Measurements from ENCODE around the gene BCL11B.

The BCL11B gene

DNA sequence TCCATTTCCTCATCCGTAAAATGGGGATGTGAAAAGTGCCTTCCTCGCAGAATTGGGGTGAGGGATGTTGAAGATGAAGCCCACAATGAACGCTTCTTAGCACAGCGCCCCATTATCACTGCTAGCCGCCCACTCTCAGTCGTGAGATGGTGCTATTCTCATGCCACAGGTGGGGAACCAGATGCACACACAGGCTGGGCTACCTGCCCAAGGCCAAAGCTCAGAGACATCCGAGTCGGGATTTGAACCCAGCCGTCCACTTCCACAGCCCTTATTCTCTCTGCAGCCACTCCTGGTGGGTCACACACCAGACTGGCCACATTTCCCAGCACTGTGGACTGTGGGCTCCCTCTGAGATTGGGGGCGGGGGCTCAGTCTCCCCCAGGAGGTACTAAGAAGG is 55.8 kb downstream of the BCL11B start:
- DNase-seq, result no peak

DNA sequence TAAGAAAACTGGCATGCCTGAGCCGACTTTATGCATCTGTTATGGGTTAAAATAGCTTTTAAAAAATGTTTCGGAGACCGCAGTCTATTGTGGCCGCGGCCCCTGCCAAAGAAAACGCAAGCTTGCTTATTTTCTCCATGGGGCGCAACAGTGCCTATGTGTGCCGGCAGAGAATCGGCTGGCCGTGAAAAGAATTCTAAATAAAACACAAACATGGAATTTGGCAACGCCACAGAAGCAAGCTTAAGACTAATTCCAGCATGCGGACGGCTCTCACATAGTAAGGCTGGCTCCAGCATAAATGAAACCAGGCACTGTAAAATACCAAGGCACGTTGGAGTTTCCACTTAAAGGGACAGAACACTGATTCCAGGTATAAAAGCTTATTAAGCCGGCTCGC is 56.7 kb downstream of the BCL11B start:
- DNase-seq, result no peak

DNA sequence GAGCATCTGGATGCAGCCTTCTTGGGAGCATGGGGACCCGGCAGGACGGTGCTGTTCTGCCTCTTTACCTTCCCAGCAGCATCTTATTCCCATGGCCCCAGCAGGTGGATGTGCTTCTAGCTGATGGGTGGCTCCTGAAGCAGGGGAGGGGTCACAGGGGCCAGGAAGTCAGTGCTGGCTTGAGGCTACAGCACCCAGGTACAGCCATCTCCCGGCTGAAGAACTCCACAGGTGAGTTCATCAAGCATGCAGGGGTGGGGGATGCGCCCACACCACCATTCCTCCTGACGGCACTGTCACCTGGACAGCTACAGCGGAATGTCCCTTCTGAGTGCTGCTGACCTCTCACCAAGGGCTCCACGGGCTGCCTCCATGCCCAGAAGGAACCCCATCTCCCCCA is 57.3 kb downstream of the BCL11B start:
- no peak for DNase-seq

DNA sequence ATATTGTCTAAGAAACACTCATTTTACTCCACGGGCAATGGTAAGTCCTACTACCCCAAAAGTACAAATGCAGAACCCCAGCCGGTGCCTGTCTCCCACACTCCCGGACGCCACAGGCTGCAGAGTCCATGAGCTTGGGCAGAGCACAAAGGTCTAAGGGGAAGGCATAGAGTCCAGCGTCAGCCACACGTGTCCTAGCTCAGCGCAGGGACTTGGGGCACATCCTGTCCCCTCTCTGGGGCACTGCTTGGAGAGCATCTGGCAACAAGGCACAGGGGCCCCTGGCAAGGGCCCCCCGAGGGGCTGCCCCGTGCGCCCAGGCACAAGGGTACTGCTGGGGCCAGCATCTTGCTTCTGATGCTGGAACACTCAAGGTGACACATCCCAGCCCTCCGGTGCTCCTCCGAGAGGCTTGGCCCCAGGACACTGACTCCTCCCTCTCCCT is 58.4 kb downstream of the BCL11B start:
- DNase-seq, result no peak

DNA sequence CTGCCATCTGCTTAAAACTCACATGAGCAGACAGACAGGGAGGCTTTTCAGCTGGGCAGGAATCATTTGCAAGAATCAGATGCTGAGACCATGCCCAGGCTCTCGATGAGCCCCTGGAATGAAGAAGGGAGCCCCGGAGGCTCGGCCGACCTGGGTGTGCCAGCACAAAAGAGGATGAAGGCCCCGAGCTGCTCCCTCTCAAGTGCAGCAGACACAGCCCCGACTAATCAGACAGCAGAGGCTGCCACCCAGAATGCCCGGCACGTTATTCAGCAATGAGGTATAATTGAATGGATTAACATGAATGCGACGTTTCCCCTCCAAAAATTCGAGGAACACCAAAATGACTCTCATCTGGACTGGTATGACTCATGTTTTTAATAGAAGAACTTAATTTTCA is 58.9 kb downstream of the BCL11B start:
- DNase-seq, result no peak

DNA sequence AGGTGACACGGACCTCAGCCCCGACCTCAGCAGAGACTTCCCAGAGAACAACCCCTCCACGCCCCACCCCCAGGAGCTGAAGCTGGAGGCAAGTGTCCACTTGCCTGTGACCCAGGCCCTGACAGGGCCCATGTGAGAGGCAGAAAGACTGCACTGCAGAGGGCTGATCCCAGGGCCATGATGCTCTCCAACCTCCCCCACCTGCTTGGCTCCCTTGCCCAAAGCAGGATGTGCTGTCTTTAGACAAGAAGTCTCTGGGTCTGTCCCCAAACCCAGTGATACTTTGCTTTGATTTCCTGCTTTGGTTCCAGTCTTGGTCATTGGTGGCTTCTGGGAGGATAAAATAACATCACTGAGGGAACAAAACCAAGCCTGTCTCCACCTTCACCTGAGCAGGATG is 59.4 kb downstream of the BCL11B start:
- DNase-seq, result no peak

DNA sequence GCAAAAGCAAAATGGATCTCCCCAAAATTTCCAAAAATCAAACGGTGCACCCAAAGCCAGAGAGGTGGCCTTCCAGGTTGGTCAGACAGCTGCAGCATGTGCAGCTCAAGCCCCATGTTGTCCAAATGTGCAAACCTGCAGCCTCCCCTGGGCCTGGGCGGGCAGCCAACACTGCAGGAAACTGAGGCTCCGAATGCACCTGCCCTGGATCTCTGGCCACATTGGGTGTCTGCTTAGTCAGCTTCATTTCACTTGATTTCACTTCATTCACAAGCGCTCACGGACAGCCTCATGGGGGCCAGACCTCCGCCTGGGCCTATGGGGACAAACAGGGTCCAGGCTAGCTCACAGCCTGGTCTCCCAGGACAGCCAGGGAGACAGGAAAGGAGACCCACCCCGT is 59.8 kb downstream of the BCL11B start:
- no peak for DNase-seq

DNA sequence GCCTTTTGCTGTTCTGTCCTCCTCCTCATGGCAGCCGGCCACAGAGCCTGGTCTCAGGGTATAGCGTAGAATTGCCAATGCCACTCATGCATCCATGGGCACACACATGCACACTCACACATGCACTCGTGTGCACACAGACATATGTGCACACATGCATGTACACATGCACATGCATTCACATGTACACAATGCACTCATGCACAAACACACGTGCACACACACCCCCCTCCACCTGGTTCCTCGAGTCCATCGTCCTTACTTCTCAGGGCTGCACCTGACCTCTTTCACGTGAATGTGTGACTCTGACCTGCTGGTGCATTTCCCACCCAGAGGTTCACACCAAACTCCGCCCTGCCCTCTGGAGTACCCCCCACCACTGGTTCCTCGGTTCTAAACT is 60.6 kb downstream of the BCL11B start:
- DNase-seq, result no peak

DNA sequence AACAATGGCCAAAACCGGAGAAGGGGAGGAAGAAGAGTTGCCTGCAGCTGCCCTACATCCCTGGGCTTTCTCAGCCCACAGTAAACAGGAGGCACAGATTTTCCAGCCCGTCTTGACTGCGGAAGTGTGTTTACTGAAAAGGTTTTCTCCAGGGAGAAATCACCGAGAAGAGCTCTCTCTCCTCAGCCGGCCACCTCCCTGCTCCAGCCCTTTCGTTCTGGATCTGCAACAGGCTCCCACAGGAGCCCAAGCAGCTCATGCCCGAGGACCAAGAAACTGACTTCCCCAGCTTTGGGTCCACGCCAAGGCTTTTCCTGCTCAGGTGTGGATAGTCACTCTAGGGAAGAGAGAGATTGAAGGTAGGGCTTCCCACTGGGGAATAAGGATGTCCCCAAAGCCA is 61.7 kb downstream of the BCL11B start:
- no peak for DNase-seq

DNA sequence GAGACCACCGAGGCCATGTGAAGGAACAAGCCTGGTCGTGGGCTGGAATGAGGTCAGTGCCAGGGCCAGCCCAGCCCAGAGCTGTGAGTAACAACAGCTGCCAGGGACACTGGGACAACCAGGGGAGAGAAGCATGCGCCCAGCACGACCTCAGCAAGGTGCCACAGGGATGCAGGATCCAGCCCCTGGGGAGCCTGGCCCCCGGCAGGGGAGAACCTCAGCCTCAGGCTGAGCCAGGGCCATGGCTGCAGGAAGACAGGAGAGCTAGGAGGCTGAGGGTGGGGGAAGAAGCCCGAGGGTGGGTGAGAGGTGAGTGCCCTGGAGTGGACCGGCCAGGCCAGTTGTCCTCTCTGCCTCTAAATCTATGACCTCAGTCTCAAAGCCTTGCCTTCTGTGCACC is 62.6 kb downstream of the BCL11B start:
- DNase-seq, result no peak

DNA sequence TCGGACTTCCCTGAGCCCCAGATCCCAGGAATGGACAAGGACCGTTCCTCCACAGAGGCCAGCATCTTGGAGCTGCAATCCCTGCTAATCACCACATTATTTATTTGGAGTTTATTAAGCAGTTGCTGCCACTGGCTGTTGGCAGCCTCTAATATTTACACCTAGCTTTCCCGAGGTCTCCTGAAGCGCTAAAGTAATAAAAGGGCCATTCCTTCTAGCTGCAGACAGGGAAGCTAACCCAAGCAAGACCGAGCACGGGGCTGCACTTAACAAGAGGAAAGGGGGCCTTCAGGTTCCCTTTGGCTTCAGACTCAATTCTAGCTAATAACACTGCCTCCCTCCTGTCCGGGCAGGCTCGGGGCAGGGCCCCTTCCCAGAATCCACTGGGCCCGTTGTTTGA is 63.7 kb downstream of the BCL11B start:
- DNase-seq, result no peak

DNA sequence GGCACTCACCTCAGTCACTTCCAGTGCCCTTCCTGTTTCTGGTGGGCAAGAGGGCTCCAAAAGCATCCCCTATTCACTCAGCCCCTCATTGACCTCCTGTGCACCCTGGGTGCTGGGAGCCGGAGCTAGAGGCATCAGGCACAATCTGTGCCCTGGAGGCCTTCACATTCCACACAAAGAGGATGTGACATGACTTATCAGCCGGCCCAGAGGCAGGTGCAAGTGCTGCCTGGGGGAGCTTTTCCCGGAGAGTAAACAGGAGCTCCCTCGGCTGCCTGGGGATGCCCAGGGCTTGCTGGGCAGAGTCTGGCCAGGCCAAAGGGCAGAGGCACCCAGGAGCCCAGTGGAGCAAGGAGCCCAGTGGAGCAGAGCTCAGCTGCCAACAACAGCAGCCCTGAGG is 64.5 kb downstream of the BCL11B start:
- no peak for DNase-seq

DNA sequence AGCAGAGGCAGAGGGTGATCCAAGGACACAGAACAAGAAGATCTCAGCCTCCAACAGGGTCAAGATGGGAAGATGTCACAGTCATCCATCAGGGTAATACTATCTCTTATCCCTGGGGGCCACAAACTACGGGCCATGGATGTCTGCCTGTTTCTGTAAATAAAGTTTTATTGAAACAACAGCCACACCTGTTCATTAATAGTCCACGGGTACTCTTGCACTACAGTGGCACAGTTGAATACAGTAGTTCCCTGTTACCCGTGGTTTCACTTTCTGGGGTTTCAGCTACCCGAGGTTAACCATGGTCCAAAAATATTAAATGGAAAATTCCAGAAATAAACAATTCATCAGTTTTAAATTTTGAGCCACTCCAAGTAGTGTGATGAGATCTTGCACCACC is 65.9 kb downstream of the BCL11B start:
- no peak for DNase-seq

DNA sequence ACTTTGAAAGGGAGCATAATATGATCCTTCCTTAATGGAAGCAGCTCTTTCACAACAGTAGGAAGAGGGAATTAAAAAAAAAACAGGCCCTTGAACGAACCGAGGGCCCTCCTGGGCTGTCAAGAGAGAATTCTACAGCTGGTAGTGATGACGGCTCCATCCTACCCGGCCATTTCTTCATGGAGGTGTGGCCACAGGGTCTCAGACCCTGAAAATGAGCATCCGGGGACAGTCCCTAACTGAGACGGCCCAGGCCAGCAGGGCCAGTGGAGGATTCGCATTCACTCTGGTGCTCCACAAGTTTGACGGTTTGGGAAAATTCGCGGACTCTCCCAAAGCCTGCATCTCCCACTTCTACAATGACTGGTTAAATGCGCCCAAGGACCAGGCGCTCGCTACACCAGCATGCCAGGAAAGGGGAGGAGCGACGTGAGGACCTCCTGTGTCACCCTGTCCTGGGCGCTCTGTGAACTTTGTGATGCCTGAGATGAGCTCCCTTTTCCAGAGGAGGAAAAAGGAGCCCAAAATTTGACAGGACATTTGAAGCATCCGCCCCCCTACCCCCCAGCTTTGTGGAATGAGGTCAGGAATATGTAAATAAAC is 66.8 kb downstream of the BCL11B start:
- DNase-seq, result no peak

DNA sequence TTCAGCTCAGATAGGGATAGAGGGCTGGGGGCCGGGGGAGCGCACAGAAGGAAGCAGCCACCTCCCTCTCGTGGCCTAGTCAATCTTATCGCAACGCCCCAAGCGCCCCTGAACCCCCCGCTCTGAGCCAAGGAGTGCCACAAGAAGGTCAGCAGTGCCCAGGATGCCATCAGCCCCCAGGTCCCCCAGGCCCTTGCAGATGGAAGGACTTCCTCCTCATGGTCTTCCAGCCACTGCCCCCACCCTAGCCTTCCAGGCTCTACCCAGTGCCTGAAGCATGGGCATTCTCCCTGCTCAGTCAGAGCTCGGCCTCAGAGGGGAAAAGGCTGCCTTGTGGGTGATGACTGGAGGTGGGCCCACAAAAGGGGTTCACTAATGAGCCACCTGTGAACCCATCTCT is 68.2 kb downstream of the BCL11B start:
- DNase-seq, result no peak

DNA sequence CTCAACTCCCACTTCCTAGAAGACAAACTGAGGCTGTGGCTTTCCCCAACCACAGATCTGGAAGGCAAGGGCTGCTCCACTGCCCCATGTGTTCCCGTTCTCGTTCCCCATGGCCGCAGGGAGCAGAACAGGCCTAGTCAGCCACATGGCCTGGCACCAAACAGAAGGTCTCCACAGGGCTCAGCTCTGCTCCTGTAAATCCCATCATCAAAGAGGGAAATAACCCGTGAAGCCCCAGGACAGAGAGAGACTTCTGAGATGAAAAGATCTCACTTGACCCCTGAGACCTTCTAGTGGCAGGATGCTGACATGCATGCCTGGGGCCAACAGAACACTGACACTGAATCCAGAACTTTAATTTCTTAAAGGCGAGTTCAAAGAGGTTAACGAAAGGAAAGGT is 68.9 kb downstream of the BCL11B start:
- DNase-seq, result no peak

DNA sequence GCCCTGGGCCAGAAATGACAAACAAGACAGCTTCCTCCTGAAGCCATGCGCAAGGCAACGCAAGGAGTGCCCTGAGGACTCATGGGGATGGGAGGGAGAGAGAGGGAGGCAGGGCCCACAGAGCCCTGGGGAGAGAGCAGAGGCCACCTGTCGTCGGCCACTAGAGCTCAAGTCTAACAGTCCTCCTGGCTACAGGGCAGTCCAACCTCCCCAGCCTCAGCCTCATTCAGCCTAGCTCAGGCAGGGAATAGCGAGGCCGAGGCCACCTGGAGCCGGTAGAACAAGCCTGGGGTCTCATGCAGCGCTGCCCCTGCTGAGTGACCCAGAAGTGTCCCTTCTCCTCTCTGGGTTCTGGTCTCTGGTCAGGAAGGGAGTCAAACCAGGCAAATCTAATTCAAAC is 69.5 kb downstream of the BCL11B start:
- DNase-seq, result no peak

DNA sequence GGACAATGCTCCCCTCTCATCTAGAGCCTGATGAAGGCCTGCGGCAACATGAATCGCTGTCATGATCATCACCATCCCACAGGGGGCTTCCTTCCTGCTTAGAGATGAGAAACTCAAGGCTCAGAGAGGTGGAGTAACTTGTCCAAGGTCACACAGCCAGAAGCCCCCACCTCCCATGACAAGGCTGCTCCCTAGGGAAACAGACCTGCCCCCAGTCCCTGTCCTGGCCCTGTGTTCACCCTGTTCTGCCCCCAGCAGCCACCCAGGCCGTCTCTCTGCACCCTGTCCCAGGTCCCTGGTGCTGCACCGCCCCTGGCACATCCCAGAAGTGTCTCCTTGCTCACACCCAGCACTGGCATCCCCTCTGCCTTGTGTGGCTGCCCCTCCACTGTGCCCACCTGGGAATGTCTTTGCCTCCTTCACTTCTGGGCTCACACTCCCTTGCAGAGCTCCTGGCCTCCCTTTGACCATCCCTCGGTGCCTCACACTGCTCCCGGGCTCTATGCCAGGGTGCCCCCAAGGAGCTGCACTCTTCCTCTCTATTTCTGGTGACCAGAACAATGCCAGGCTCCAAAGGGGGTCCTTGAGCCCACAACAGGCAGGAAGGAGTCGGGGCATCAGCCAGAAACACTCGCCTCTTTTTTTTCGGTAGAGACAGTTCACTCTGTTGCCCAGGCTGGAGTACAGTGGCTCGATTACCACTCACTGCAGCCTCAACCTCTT is 70.5 kb downstream of the BCL11B start:
- DNase-seq, result no peak

DNA sequence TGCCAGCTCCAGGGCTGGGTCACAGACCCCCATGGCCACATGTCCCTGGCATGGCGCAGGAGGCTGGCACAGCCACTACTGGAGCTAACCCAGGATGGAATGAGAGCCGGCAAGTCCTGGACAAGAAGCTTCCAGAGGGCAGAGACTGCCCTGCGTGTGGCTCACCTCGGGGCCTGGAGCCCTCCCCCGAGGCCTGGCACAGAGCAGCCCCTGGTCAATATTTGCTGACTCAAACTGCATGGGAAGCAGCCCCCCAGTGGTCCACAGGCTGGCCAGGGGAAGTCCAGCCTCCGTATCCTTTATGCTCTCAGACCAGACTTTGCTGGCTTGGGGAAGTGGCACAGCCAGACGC is 71.4 kb downstream of the BCL11B start:
- DNase-seq, result no peak

DNA sequence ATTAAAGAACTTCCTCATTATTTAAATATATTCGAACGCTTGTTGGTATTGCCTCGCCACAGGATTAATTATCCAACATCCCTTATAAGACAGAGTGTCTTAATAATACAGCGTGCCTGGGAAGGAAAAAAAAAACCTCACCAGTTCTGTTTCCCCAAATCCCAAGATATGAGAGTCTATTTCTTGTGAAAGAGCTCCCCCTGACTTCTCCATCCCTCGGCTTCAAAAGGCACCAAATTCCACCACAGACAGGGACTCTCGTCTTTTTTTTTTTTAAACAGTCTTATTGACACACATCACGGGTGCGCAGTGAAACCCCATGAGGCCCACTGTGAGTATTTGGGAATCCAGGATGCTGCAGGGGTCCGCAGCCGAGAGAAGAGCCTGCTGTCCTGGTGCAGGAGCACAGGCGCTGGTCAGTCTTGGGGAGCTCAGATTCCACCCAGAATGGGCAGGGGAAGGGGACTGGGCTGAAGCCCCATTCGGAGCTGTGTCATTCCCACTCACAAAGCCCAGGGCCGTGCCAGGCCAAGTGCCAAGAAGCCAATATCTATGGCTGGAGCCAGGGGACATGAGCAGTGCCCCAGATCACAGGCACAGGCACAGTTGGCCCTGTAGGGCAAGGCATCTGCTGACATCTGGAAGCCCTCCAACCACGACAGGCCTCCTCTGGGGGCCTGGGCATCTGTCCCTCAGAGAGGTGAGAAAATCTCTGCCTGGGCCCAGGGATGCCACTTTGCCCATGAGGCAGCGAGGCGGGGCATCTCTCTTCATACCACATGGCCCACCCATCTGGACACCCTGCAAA is 71.9 kb downstream of the BCL11B start:
- no peak for DNase-seq

DNA sequence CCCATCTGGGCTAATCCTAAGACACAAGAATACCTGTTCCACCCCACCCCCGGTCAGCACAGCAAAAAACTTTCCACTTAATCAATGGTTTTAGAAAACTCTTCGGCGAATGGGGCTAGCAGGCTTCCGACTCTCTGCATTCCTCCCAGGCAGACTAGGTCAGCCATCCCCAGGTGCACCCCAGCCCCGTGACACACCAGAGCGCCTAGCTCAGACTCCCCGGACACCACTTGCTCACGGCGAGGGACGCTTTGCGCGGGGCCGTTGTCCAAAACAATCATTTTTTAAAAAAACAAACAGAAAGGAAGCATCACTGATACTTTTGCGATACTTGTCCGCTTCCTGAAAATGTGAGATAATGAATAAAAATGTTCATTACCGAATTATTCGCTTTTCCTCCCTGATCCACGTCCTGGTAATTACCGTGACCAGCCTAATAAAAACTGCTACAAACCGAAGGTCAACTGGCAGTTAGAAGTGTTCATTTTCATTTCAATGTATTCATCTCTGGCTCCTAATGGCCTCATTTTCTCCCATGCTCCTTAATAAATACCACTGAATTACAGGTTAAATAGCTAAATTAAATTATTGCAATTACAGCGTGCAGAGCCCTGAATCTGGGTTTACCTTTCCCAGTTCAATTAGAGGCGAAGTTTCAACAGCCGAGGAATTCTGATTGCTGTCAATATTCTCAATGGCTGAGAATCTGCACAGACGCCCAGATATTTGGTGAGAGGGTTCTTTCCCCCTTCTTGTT is 73.1 kb downstream of the BCL11B start:
- DNase-seq, result no peak

DNA sequence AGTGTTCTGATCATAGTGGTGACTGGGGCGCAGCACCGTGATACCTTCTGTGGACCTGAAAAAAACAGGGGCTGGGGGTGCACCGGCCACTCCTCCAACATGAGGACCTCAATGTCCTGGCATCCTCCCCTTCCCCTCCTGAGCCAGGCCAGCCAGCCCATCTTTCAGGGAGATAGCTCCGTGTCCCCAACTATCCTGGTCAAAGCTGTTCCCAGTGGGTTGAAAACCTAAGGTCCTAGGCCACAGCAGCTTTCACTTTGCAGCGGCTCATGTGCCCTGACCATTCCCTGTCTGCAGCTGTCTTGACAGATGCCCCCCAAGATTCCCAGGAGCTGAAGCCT is 75.7 kb downstream of the BCL11B start:
- DNase-seq, result no peak

DNA sequence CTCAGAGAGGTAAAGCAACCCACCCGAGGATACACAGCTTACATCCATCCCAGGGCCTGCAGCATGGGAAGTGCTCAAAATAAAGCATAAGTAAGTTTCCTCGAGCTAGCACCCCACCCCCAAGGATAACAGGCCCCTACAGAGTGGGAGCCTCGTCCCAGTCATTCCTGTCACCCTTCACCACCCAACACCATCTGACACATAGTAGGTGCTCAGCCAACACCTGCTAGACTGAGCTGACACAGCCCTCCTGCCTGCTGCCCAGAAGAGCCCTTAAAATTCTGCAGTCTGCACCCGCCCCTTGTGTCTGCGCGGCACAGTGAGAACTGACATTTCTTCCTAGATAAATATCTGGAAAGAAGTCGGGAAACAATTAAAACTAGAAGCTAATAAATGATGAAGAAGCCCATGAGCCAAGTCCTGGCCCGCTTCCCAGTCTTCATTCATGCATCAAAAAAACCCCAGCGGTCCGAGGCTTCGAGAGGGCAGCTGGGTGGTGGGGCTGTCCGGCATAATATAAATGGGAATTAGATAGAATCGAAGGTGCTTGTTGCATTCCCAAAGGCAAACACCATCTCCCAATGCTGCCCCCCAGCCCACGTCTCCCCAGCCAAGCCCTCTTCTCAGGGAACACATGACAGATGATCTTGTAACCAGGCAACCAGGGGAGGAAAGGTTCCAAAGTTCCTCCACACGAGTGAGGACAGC is 76.2 kb downstream of the BCL11B start:
- DNase-seq, result no peak

Data from NCI-H774 (cell line).